ENCODE measurements around the gene ACTL9. TPM values are rescaled to one million over a fixed set of nuclear protein-coding genes. Genes with fewer than 3 reads are reported as not detected.
A peak's percentile ranks its signal among the peaks of the same experiment; 100 is the strongest.
"Not testable (repeated sequence)": the region's sequence is repeated elsewhere in the genome, so short reads cannot be mapped to it uniquely, and the experiment has no call there.

ACTL9 gene, protein sequence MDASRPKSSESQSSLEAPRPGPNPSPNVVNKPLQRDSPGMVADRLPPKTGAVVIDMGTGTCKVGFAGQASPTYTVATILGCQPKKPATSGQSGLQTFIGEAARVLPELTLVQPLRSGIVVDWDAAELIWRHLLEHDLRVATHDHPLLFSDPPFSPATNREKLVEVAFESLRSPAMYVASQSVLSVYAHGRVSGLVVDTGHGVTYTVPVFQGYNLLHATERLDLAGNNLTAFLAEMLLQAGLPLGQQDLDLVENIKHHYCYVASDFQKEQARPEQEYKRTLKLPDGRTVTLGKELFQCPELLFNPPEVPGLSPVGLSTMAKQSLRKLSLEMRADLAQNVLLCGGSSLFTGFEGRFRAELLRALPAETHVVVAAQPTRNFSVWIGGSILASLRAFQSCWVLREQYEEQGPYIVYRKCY
- polyA plus RNA-seq, result not detected

DNA sequence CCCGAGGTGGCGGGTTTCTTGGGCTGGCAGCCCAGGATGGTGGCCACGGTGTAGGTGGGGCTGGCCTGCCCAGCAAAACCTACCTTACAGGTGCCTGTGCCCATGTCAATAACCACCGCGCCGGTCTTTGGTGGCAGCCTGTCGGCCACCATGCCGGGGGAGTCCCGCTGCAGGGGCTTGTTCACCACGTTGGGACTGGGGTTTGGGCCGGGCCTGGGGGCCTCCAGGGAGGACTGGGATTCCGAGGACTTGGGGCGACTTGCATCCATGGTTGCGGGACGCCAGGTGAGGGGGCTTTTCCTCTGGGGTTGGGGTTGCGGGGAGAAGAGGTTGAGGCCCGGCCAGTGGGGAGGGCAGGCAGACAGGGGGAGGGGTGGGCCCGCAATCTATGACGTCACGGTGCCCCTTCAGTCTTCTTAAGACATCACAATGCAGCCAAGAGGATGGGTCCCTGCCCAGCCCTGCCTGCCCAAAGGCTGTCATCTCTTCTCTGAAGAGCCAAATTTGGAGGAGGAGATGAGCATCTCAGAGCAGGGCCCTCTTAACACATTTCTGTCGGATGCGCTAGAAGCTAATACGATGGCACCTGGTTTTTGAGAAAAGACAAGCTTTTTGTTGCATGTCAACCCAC, at the start of gene ACTL9:
ACTL9 (minus strand) TSS at position 363 of the 631 bp plus-strand sequence; CDS start at position 269, 94 bp downstream.
- H3K27ac Mint-ChIP-seq, result no peak within 1 kb of the TSS
- H3K4me1 Mint-ChIP-seq, result peaks cover 0 to 6% (median 5%) of the 10 kb centered on the region in 3 donors
- H3K9me3 Mint-ChIP-seq, result no peaks in the 10 kb centered on the region
- H3K36me3 Mint-ChIP-seq, result no peaks in the 10 kb centered on the region
- H3K4me3 Mint-ChIP-seq, result no peak within 1 kb of the TSS
- H3K27me3 Mint-ChIP-seq, result peaks cover 29% of the 10 kb centered on the region

DNA sequence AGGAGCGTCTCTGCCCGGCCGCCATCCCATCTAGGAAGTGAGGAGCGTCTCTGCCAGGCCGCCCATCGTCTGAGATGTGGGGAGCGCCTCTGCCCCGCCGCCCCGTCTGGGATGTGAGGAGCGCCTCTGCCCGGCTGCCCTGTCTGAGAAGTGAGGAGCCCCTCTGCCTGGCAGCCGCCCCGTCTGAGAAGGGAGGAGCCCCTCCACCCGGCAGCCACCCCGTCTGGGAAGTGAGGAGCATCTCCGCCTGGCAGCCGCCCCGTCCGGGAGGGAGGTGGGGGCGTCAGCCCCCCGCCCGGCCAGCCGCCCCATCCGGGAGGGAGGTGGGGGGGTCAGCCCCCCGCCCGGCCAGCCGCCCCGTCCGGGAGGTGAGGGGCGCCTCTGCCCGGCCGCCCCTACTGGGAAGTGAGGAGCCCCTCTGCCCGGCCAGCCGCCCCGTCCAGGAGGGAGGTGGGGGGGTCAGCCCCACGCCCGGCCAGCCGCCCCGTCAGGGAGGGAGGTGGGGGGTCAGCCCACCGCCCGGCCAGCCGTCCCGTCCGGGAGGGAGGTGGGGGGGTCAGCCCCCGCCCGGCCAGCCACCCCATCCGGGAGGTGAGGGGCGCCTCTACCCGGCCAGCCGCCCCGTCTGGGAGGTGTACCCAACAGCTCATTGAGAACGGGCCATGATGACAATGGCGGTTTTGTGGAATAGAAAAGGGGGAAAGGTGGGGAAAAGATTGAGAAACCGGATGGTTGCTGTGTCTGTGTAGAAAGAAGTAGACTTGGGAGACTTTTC, 40.9 kb upstream of the ACTL9 start:
- not testable (repeated sequence) for H3K4me3 Mint-ChIP-seq, H3K9me3 Mint-ChIP-seq, H3K4me1 Mint-ChIP-seq, H3K27ac Mint-ChIP-seq, H3K27me3 Mint-ChIP-seq, H3K36me3 Mint-ChIP-seq

DNA sequence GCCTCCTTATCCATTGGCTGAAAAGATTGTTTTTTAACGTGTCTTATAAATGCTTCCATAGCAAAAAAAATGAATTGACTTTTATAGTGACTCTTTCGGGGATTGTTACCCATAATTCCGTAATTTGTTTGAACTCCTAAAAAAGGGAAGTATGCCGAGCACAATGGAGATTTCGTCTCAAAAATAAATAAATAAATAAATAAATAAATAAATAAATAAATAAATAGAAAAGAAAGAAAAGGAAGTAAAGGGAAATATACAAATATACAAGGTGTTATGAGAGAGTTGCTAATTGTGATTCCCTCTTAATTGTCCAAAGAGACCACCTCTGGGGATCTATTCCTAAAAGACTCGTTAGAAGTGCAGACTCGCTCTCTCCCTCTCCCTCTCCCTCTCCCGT, 39.8 kb upstream of the ACTL9 start:
- no peaks in the 10 kb centered on the region for H3K4me1 Mint-ChIP-seq
- H3K4me3 Mint-ChIP-seq, result no peak overlapping the region
- peaks cover under 1% of the 10 kb centered on the region for H3K36me3 Mint-ChIP-seq
- H3K27ac Mint-ChIP-seq, result no peak overlapping the region
- no peaks in the 10 kb centered on the region for H3K27me3 Mint-ChIP-seq
- H3K9me3 Mint-ChIP-seq, result no peaks in the 10 kb centered on the region

DNA sequence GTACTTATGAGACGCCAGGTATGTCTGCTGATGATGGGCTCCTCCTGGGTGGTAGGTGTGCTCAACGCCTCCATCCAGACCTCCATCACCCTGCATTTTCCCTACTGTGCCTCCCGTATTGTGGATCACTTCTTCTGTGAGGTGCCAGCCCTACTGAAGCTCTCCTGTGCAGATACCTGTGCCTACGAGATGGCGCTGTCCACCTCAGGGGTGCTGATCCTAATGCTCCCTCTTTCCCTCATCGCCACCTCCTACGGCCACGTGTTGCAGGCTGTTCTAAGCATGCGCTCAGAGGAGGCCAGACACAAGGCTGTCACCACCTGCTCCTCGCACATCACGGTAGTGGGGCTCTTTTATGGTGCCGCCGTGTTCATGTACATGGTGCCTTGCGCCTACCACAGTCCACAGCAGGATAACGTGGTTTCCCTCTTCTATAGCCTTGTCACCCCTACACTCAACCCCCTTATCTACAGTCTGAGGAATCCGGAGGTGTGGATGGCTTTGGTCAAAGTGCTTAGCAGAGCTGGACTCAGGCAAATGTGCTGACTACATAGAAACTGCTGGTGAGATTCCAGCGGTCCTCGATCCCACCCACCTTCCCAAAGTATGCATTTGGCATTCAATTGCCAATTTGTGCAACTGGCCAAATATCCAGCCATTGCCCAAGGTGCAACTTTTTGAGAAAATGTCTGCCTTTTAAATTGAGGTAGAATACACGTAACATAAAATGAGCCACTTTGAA, 33.0 kb upstream of the ACTL9 start:
- no peak overlapping the region for H3K27ac Mint-ChIP-seq
- peaks cover 3% of the 10 kb centered on the region for H3K27me3 Mint-ChIP-seq
- peaks cover 0 to 2% (median 0%) of the 10 kb centered on the region in 3 donors for H3K9me3 Mint-ChIP-seq
- peak overlapping the region in 1 of 4 donors; percentile 31 for H3K4me3 Mint-ChIP-seq
- H3K36me3 Mint-ChIP-seq, result peaks cover 1% of the 10 kb centered on the region
- H3K4me1 Mint-ChIP-seq, result no peaks in the 10 kb centered on the region

DNA sequence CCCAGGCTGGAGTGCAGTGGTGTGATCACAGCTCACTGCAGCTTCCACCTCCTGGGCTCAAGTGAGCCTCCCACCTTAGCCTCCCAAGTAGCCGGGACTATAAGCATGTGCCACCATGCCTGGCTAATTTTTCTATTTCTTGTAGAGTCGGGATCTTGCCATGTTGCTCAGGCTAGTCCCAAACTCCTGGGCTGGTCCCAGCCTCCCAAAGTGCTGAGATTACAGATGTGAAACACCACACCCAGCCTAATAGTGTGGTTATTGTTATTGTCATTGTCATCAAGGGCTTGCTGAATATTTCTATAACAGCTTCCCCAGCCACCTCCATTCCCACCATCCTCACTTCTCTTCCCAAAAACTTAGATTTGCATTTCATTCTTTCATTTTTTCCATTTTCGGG, 25.7 kb upstream of the ACTL9 start:
- no peaks in the 10 kb centered on the region for H3K36me3 Mint-ChIP-seq
- H3K27ac Mint-ChIP-seq, result no peak overlapping the region
- no peak overlapping the region for H3K4me3 Mint-ChIP-seq
- peaks cover 3% of the 10 kb centered on the region for H3K27me3 Mint-ChIP-seq
- no peaks in the 10 kb centered on the region for H3K4me1 Mint-ChIP-seq
- no peaks in the 10 kb centered on the region for H3K9me3 Mint-ChIP-seq

DNA sequence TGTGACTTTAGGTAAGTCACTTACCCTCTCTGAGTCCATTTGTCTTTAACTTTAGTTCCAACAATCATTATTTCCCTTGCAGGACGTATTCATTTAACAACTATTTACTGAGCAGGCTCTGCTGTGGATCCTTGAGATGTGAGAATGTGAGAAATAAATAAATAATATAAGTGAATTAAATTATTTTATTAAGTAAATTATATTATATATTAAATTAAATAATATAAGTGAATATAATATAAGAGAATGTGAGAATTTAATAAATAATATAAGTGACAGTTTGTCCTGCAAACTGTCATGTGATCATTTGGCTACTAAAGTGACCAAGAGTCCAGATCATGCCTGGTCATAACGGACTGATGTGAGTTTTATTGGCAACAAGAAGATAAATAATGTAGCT, 23.4 kb upstream of the ACTL9 start:
- Mint-ChIP-seq H3K27ac (no peak overlapping the region), H3K9me3 (peaks cover 0 to 3% (median 2%) of the 10 kb centered on the region in 3 donors), H3K4me3 (no peak overlapping the region), H3K4me1 (no peaks in the 10 kb centered on the region), H3K36me3 (no peaks in the 10 kb centered on the region), H3K27me3 (no peaks in the 10 kb centered on the region)

DNA sequence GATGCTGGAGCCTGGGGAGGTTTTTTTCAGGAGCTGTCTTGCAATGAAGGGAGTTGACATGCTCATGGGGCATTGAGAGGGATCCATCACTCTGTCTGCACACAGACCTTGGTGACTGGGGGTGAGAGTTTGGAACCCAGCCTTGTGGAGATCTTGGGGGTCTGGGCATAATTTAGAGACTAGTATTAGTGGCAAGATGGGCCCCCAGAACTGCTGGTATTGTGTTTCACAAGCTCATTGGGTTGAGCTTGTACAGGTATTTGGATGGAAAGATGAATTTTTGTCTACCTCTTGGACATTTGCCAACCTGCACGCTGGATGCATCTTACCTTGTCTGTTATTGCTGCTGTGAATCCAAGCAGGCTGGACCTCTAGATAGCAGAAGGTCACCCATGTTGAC, 22.7 kb upstream of the ACTL9 start, which contains the start of gene OR2Z1:
OR2Z1 (plus strand) TSS at position 301 of the 400 bp plus-strand sequence. CDS start 9,395 bp downstream, outside the sequence.
- H3K9me3 Mint-ChIP-seq, result peaks cover 0 to 3% (median 2%) of the 10 kb centered on the region in 3 donors
- H3K36me3 Mint-ChIP-seq, result no peaks in the 10 kb centered on the region
- H3K4me3 Mint-ChIP-seq, result peak within 1 kb of the TSS in 1 of 4 donors; percentile 52
- no peaks in the 10 kb centered on the region for H3K4me1 Mint-ChIP-seq
- H3K27ac Mint-ChIP-seq, result no peak within 1 kb of the TSS
- no peaks in the 10 kb centered on the region for H3K27me3 Mint-ChIP-seq

DNA sequence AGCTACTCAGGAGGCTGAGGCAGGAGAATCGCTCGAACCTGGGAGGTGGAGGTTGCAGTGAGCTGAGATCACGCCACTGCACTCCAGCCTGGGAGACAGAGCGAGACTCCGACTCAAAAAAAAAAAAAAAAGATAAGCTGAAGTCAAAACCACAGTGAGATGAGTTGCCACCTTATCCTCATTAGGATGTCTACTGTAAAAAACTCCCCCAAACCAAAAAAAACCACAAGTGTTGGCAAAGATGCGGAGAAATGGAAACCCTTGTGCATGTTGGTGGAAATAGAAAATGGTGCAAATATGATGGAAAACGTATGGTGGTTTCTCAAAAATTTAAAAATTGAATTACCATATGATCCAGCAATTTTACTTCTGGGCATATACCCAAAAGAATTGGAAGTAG, 11.7 kb upstream of the ACTL9 start:
- peaks cover 4 to 15% (median 5%) of the 10 kb centered on the region in 3 donors for H3K9me3 Mint-ChIP-seq

DNA sequence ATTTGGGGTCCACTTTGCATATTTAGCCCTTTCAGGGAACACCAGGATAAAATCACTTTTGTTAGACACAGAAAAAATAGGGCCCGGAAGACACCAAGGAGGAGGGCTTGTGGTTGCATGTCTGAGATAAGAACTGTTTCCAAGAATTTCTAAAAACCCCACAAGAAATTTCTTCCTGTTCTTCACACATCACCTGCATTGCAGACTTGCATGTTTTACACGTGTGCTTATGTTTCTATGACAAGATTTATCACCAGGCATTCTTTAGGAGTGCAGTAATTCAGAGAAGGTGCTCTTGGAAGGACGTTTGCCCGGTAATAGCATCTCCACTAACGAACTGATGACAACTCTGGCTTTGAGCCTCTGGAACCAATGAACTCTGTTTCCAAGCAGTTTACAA, 7.1 kb upstream of the ACTL9 start:
- H3K4me1 Mint-ChIP-seq, result peaks cover 0 to 5% (median 4%) of the 10 kb centered on the region in 3 donors
- H3K9me3 Mint-ChIP-seq, result no peaks in the 10 kb centered on the region
- H3K27ac Mint-ChIP-seq, result no peak overlapping the region
- H3K36me3 Mint-ChIP-seq, result no peaks in the 10 kb centered on the region
- no peak overlapping the region for H3K4me3 Mint-ChIP-seq
- H3K27me3 Mint-ChIP-seq, result peaks cover 15% of the 10 kb centered on the region

More for the DNA sequence above, 11.7 kb upstream of the ACTL9 start:
- not testable (repeated sequence) for H3K27ac Mint-ChIP-seq, H3K27me3 Mint-ChIP-seq, H3K4me3 Mint-ChIP-seq, H3K36me3 Mint-ChIP-seq, H3K4me1 Mint-ChIP-seq

DNA sequence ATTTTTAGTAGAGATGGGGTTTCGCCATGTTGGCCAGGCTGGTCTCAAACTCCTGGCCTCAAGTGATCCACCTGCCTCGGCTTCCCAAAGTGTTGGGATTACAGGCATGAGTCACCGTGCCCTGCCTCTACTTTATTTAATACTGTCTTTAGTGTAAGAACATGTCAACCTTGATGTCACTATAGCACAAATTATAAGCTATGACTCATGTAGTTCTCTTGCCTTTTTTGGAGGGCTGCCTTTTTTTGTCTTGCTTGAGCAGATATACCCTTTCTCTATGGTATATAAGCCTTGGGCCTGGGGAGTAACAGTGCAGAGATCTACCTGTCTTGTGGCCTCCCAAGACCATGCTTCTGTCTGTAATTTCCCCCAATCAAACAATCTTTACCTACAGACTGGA, 6.7 kb upstream of the ACTL9 start:
- not testable (repeated sequence) for H3K4me1 Mint-ChIP-seq

DNA sequence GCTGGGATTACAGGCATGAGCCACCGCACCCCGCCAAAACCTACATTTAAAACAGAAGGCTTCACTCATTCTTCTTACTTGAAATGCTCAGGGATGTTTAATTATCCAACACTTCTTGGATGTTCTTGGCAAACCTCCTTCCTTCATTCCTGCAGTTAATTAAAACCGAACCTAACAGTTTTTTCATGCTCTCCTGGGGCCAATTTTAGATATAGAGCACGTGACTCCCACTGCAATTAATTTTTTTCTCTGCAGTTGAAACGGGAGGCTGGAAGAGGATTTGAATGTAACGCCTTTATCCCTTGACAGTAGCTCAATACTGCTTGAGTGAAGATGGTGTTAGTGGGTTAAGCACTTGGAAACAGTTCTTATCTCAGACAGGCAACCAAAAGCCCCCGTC, 4.6 kb upstream of the ACTL9 start:
- Mint-ChIP-seq H3K4me1 (peaks cover 0 to 5% (median 4%) of the 10 kb centered on the region in 3 donors), H3K9me3 (no peaks in the 10 kb centered on the region), H3K4me3 (no peak overlapping the region), H3K36me3 (no peaks in the 10 kb centered on the region), H3K27ac (no peak overlapping the region), H3K27me3 (peaks cover 19% of the 10 kb centered on the region)

More for the DNA sequence above, 6.7 kb upstream of the ACTL9 start:
- H3K4me3 Mint-ChIP-seq, H3K9me3 Mint-ChIP-seq, H3K36me3 Mint-ChIP-seq, H3K27ac Mint-ChIP-seq: not testable (repeated sequence)
- peaks cover 17% of the 10 kb centered on the region for H3K27me3 Mint-ChIP-seq

DNA sequence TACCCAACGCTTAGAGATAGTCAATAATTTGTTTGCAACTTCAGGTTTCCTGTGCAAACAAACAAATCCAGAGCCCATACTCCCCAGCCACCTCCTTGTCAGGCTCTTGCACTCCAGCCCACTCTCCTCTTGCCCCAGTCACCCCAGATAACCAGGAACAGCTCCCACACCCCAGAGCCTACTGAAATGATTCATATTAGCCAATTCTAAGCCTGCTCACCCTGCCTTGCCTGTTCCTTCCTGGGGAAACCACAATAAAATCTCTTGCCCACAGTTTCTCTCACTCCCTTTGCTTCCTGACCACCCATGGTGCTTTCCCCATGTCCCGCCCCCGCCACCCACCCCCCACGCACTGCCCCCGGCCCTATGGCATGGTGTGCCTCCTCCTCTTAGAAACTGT, 3.8 kb upstream of the ACTL9 start:
- Mint-ChIP-seq H3K27me3 (peaks cover 19% of the 10 kb centered on the region), H3K27ac (peak overlapping the region in 1 of 3 donors; percentile 4), H3K36me3 (no peaks in the 10 kb centered on the region), H3K9me3 (no peaks in the 10 kb centered on the region), H3K4me1 (peaks cover 0 to 5% (median 4%) of the 10 kb centered on the region in 3 donors), H3K4me3 (peak overlapping the region in 1 of 4 donors; percentile 14)

DNA sequence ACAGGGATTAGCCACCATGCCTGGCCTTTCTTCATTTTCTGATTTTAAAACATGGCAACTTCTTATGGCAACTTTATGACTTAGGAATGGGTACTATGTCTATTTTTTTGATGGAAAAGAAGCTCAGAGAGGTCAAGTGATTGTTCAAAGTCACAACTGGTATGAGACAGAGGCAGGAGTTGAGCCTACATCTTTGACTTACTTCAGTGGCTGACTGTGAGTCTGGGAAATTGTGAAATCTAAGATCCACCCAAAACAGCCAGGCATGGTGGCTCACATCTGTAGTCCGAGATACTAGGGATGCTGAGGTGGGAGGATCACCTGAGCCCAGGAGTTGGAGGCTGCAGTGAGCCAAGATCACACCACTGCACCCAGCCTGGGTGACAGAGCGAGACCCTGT, 2.4 kb upstream of the ACTL9 start:
- H3K4me1 Mint-ChIP-seq, result peaks cover 0 to 5% (median 4%) of the 10 kb centered on the region in 3 donors
- H3K27me3 Mint-ChIP-seq, result peaks cover 23% of the 10 kb centered on the region
- H3K27ac Mint-ChIP-seq, result no peak overlapping the region
- H3K36me3 Mint-ChIP-seq, result no peaks in the 10 kb centered on the region
- no peaks in the 10 kb centered on the region for H3K9me3 Mint-ChIP-seq
- H3K4me3 Mint-ChIP-seq, result peak overlapping the region in 1 of 4 donors; percentile 30

DNA sequence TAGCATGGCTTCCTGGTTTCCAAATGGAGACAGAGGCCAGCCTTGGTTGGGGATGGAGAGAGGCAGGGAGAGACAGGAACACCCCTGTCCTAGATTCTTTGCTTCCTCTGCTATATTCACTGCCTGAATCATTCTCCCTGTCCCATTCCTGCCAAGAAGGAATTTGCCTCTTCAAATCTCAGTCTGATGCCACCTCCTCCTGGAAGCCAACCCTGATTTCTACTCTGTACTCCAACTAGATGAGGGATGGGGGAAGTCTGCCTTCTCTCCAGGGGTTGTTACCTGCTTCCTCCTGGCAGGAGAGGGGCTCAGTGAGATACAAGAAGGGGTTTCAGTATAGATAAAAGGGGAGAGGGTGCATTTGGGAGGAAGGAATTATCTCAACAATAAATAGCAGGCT, 1.3 kb upstream of the ACTL9 start:
- Mint-ChIP-seq H3K4me1 (peaks cover 0 to 5% (median 4%) of the 10 kb centered on the region in 3 donors), H3K27me3 (peaks cover 27% of the 10 kb centered on the region), H3K4me3 (no peak overlapping the region), H3K36me3 (no peaks in the 10 kb centered on the region), H3K27ac (no peak overlapping the region), H3K9me3 (no peaks in the 10 kb centered on the region)

Measured in IgD-negative memory B cell (primary cell).